Sigmoid colon (tissue), 4 donors: ENCODE data around the gene GALNT6.

Source experiments
- EP300 ChIP-seq, 4 donors: sonication (generic); formaldehyde crosslinking; IDR thresholded peaks; one replicate each; pipeline ENCODE4 v1.6.1; 2017; ENCODE audit warnings: antibody characterized with exemption in 4 of 4
- POLR2A ChIP-seq, 2 donors: fragments of 450-650 bp; IDR thresholded peaks; one replicate each; pipeline ENCODE4 v1.6.1; 2016; ENCODE audit warnings: antibody characterized with exemption in 2 of 2, mild to moderate bottlenecking in 2 of 2, moderate library complexity in 2 of 2
- TF ChIP-seq, protein P1 (sequence below), 4 experiments: fragments of 450-650 bp in 3 of 4; fragments of 200-600 bp in 1 of 4; IDR thresholded peaks; one replicate each; pipeline ENCODE4 v1.5.1; 2016 to 2019; ENCODE audit warnings: antibody characterized with exemption in 4 of 4, mild to moderate bottlenecking in 3 of 4, moderate library complexity in 2 of 4

GRCh38 chr12:51307655-51308593 is 83.3 kb downstream of the GALNT6 start:
- TF ChIP-seq, protein P1, sequence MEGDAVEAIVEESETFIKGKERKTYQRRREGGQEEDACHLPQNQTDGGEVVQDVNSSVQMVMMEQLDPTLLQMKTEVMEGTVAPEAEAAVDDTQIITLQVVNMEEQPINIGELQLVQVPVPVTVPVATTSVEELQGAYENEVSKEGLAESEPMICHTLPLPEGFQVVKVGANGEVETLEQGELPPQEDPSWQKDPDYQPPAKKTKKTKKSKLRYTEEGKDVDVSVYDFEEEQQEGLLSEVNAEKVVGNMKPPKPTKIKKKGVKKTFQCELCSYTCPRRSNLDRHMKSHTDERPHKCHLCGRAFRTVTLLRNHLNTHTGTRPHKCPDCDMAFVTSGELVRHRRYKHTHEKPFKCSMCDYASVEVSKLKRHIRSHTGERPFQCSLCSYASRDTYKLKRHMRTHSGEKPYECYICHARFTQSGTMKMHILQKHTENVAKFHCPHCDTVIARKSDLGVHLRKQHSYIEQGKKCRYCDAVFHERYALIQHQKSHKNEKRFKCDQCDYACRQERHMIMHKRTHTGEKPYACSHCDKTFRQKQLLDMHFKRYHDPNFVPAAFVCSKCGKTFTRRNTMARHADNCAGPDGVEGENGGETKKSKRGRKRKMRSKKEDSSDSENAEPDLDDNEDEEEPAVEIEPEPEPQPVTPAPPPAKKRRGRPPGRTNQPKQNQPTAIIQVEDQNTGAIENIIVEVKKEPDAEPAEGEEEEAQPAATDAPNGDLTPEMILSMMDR (IDR thresholded peaks at IDR 0.05): no peak
- TF ChIP-seq POLR2A (IDR thresholded peaks at IDR 0.05): no peak
- TF ChIP-seq EP300 (IDR thresholded peaks at IDR 0.05): no peak
